ENCODE measurements around the gene TGFBR1. TPM values are rescaled to one million over a fixed set of nuclear protein-coding genes. Genes with fewer than 3 reads are reported as not detected.

The TGFBR1 gene
- total RNA-seq, 1 donor from 2014 or later: 13.5 TPM

GRCh38 chr9:99135456-99135855 lies 30.5 kb downstream of the TGFBR1 start:
- DNase-seq (ENCODE audit: low read depth in 2 of 2): no peak

DNA sequence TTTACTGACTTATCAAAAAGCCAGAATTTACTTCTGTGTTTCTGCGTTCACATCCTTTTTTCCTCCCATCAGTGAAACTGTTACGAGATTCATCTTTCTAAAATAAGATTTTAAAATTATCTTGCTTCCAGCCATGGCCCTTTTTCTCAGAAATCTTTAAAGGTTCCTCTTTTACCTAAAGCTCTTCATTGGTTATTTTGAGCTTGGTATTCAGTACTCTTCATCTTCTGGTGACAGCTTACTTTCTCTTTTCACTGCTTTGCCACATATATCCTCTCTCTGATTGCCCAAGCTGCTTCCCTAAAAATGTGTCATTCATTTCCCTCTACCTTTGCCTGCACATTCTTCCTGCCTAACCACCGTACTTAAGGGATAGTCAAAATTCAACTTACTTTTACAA lies 32.3 kb downstream of the TGFBR1 start:
- DNase-seq (ENCODE audit: low read depth in 2 of 2): peak in 1 of 2 donors; percentile 7

DNA sequence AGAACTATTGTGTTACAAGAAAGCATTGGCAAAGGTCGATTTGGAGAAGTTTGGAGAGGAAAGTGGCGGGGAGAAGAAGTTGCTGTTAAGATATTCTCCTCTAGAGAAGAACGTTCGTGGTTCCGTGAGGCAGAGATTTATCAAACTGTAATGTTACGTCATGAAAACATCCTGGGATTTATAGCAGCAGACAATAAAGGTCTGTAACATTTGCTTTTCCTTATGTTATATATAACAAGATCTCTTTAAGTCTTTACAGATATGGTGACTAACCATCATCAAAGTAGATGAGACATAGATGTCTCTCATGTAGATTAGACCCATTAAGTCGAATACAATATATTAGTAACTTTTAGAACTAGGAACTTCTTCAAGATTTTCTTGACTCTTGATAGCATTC lies 33.0 kb downstream of the TGFBR1 start:
- DNase-seq (ENCODE audit: low read depth in 2 of 2): no peak

DNA sequence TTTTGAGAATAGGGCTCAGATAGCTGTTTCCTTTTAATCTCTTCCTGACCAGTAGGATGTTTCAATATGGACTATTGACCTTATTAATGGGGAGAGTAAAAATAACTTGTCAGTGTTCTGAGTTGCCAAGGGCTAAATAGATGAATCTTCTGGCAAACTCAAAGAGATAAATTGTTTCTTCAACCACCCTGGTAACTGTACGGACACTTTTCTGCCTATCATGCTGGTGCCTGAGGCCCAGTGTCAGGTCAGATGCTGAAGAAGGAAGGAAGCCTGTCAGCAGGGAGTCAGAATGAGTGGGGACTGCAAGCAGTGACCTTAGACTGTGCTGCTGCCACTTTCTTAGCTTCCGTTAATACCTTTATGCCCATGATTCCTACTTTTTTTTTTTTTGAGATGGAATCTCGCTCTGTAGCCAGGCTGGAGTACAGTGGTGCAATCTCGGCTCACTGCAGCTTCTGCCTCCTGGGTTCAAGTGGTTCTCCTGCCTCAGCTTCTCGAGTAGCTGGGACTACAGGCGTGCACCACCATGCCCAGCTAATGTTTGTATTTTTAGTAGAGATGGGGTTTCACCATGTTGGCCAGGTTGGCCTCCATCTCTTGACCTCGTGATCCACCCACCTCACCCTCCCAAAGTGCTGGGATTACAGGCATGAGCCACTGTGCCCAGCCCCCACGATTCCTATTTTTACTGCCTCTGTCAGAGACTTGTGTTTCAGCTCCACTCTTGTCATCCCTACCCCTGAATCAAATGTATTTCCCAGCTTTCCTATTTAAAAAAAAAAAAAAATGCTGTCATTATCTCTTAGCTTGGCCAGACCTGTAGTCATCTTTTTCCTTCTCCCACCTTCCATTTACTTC lies 33.7 kb downstream of the TGFBR1 start:
- no peak for DNase-seq (ENCODE audit: low read depth in 2 of 2)

GRCh38 chr9:99139868-99140267 lies 35.0 kb downstream of the TGFBR1 start:
- no peak for DNase-seq (ENCODE audit: low read depth in 2 of 2)

DNA sequence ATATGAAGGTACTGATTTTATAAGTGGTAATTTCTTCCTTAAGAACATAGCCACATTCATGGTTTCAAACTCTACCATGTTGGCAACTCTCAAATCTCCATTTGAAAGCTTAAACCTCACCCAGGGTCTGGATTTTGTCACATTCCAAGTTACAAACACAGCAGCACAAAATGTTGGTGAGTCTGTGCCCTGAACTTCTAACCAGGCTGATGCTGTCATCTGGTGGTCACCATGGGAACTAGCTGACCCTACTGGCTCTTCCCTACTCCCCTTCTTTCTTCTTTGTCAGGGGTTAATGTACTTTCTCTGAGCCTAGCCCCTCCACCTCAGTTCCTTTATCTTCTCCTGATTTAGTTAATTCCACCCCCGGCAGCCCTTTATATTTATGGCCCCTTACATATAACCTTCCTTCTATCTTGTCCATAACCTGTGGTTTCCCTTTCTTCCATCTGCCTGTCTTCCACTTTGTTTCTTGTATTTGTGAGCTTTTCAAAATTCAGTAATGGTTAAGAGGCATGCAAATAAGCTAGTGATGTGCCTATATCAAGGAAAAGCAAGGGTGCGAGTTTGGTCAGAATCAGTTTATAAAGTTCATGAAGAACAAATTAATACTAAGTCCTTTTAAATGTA lies 35.9 kb downstream of the TGFBR1 start:
- DNase-seq (ENCODE audit: low read depth in 2 of 2): peak; percentile 62 to 76

DNA sequence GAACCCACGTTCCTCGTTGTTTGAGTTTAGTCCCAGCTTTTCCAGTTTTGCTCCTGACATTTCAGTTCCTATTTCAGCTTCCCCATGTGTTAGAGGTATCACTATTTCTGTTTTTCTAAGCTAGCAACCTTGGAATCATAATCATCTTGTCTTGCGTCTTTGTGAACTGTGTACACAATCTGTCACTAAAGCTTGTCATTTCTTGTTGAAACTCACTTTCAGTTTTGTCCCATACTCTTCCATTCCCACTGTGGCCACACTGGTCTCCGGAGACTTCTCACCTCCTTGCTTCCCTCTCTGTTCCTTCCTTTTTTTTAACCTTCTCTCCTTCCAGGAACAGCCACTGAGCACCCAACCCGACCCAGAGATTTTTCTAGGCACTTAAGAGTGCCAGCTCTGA lies 36.9 kb downstream of the TGFBR1 start:
- DNase-seq (ENCODE audit: low read depth in 2 of 2): no peak

GRCh38 chr9:99142275-99142674 lies 37.4 kb downstream of the TGFBR1 start:
- DNase-seq (ENCODE audit: low read depth in 2 of 2): no peak

DNA sequence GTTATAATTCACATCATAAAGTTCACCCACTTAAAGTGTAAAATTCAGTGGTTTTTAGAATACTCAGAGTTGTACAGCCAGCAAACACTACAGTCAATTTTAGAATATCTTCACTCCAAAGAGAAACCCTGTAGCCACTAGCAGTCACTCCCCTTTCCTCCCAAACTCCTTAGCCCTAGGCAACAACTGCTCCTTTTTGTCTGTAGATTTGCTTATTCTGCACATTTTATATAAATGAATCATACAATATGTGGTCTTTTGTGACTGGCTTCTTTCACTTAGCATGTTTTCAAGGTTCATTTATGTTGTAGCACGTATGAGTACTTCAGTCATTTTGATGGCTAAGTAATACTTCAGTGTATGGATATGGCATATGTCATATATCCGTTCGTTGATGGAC lies 38.7 kb downstream of the TGFBR1 start:
- no peak for DNase-seq (ENCODE audit: low read depth in 2 of 2)

GRCh38 chr9:99144966-99145365 lies 40.1 kb downstream of the TGFBR1 start:
- no peak for DNase-seq (ENCODE audit: low read depth in 2 of 2)

GRCh38 chr9:99146574-99146973 lies 41.7 kb downstream of the TGFBR1 start:
- peak in 1 of 2 donors; percentile 86 for DNase-seq (ENCODE audit: low read depth in 2 of 2)

DNA sequence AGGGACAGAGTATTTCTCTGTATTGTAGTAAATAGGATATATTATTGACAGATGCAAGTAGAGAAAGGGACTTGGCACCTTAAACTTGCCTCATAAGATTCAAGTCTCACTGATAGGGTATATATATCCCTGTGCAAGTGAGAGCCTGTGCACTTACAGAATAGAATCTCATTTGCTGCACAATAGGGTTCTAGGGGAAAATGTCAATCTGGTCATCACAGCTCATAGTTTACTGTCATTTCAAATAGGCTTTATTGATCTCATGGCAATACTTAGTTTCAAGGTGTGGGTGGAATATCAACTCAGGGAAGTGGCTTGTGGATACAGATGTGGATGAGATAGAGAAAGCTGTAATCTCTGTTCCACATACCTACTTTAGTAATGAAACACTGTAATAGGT lies 42.3 kb downstream of the TGFBR1 start:
- no peak for DNase-seq (ENCODE audit: low read depth in 2 of 2)

DNA sequence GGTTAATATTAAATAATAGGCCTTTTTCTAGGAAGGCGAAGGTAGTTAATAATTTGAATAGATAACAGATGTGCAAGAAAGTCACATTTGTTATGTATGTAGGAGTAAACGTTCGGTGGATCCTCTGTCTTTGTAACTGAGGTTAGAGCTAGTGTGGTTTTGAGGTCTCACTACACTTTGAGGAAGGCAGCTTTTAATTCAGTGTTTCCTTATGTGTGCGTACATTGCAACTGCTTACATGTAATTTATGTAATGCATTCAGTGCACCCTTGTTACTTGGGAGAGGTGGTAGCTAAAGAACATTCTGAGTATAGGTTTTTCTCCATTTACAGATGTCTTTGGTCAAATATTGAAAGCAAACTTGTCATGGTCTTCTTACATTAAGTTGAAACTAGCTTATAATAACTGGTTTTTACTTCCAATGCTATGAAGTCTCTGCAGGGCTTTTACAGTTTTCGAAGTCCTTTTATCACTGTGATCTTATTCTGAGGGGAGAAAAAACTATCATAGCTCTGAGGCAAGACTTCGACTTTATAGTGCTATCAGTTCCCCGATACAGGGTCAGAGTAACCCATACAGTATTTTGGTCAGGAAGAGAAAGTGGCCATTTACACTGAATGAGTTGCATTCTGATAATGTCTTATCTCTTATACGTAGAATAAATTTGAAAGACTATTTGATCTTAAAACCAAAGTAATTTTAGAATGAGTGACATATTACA lies 45.7 kb downstream of the TGFBR1 start:
- no peak for DNase-seq (ENCODE audit: low read depth in 2 of 2)

DNA sequence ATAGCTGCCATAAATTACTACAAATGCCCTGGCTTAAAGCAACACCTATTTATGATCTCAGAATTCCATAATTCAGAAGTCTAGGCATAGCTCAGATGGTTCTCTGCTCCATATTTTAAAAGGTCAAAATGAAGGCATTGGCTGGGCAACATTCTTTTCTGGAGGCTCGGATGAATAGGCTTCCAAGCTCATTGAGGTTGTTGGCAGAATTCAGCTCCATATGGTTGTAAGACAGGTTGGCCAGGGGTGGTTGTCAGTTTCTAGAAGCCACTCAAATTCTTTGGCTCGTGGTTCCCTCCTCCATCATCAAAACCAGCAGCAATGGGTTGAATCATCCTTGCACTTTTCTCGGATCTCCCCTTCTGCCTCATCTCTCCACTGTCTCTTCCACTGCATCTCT lies 49.4 kb downstream of the TGFBR1 start:
- DNase-seq (ENCODE audit: low read depth in 2 of 2): no peak

- no peak for DNase-seq (ENCODE audit: low read depth in 2 of 2)
Observed at GRCh38 chr9:99155736-99156135, 50.8 kb downstream of the TGFBR1 start.

DNA sequence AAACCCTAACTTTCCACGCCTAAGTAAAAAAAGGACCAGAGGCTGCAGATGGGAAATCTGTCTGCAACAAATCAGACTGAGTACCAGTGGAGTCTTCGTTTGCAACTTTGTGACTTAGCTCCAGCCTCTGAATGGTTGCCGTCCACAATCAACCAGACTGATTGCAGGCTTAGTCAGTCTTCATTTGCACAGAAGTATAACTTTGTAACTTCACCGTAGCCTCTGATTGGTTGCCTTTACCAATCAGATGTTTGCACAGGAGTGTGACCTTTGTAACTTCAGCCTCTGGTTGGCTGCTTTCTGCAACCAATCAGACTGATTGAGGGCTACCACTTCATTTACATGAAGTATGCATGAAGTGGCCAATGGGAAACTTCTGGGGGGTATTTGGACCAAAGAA lies 53.7 kb downstream of the TGFBR1 start:
- no peak for DNase-seq (ENCODE audit: low read depth in 2 of 2)

GRCh38 chr9:99160173-99160572 lies 55.3 kb downstream of the TGFBR1 start:
- no peak for DNase-seq (ENCODE audit: low read depth in 2 of 2)

DNA sequence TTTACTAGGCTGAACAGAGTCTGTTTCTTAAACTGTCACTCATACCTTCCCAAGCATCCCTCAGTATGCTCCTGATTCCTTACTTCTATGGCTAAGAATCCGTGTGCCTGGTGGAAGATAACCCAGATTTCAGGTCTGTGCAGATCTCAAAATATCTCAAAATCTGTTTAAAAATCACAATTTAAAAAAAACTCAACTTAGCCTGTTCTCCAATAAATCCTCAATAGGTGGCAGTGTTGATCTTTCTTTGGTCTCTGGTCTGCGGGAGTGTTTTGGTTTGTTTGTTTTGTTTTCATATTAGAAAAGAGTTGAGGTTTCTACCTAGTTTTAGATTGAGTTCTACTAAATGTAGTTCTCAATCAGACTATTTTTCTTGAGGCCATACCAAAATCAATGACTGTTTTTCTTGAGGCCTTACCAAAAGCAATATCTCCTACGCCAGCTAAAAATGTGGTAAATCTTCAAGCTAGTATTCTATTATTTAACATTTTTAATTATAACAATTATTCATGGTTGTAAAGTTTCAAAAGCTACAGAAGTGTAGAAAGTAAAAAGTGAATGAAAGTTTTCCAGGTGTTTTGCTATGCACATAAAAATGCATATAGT lies 57.9 kb downstream of the TGFBR1 start:
- peak; percentile 57 to 71 for DNase-seq (ENCODE audit: low read depth in 2 of 2)

GRCh38 chr9:99166149-99166548 lies 61.2 kb downstream of the TGFBR1 start:
- DNase-seq (ENCODE audit: low read depth in 2 of 2): no peak

GRCh38 chr9:99167119-99167518 lies 62.2 kb downstream of the TGFBR1 start:
- DNase-seq (ENCODE audit: low read depth in 2 of 2): no peak

DNA sequence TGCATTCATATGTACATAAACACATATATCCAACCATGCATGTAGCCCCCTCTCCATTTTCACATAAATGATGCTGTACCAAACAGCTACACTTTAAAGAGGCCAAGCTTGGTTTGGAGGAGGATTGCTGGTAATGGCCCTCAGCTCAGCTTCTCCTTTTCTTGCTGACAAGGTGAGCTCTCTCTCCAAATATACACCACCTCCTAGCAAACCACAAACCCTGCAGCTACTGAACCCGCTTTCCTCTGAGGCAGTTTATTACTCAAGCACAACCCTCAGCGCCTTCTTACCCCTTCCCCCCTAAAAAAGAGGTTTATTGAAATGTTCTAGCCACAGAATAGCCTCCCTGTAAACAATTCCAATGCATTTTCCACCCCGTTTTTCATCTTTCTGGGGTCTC lies 62.8 kb downstream of the TGFBR1 start:
- DNase-seq (ENCODE audit: low read depth in 2 of 2): no peak

DNA sequence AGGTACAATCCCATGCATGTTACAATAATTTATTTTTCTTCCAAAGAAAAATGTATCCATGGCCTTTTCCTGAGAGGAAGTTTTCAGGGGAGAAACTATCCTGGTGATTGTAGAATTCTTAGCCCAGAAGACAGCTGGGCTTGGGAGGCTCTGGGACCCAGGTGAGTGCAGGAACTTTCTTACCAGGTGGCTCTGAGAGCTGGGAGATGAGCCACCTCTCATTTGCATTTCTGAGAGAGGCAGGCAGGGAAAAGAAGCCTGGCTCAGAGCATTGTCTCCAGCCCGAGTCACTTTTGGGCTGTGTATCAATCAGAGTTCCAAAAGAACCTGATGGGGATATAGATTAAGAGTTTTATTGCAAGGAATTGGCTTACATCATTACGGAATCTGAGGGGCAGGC lies 64.2 kb downstream of the TGFBR1 start:
- DNase-seq (ENCODE audit: low read depth in 2 of 2): no peak
